ENCODE measurements around the gene RTEL1.
A peak's percentile ranks its signal among the peaks of the same experiment; 100 is the strongest.
"Not testable (repeated sequence)": the region's sequence is repeated elsewhere in the genome, so short reads cannot be mapped to it uniquely, and the experiment has no call there.

The RTEL1 gene

DNA sequence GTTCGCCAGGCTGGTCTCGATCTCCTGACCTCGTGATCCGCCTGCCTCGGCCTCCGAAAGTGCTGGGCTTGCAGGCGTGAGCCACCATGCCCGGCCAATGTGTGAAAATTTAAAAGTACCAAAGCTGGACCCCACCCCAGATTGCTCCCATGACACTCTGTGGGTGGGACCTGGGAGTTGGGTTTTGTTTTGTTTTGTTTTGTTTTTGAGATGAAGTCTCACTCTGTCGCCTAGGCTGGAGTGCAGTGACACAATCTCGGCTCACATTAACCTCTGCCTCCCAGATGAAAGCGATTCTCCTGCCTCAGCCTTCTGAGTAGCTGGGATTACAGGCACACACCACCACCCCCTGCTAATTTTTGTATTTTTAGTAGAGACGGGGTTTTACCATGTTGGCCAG, 13.6 kb downstream of the RTEL1 start:
- DNase-seq, result not testable (repeated sequence)

DNA sequence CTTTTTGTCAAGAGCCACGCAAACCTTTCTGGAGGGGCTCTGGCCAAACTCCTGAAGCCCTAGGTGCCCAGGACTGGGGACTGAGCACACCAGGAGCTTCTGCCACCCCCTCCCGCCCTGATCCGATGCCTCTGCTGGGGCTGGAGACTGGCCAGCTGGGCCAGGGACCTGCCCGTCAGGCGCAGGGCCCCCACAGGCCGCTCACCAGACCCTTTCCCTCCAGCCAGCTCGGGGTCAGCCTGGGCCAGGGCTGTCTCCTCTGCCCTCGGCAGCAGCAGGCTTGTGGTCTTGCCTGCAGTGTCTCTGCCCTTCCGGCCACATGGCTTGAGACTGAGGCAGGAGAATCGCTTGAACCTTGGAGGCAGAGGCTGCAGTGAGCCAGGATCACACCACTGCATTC, 14.6 kb downstream of the RTEL1 start:
- no peak for DNase-seq

DNA sequence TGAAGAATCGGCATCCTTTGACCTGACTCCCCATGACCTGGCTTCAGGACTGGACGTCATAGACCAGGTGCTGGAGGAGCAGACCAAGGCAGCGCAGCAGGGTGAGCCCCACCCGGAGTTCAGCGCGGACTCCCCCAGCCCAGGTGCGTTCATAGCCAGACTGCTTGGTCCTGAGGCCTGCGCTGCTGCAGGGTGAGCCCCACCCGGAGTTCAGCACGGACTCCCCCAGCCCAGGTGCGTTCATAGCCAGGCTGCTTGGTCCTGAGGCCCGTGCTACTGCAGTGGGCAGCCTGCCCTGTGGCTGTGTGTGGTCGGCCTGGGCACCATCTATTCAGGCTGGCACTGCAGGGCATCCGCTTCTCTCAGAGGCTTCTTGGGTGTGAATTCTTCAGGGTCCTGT, 15.8 kb downstream of the RTEL1 start:
- no peak for DNase-seq

DNA sequence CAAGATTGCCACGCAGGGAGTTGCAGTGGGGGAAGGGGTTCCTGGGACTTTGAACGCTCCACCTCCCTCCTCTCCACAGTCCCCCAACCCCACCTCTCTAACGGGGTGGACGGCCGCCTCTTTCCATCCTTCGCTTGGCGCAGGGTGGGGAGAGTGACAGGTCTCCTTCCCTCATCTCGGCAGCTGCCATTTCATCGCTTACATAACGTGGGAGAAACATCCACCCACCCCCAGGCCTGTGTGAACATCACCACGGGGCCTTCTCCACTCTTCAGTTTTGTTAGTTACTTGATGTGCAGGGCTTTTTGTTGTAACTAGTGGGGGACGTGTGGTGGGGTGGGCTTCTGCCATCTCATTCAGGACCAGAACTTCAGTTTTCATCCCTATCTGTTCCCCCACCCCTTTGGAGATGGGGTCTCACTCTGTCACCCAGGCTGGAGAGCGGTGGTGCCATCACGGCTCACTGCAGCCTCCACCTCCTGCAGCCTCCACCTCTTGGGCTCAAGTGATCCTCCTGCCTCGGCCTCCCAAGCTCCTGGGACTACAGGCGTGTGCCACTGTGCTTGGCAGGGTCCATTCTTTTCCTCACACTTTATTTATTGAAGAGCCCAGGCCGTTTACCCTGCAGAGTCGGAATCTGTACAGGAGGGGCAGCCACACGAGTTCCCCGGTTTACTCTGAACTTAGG, 17.7 kb downstream of the RTEL1 start:
- DNase-seq, result no peak

DNA sequence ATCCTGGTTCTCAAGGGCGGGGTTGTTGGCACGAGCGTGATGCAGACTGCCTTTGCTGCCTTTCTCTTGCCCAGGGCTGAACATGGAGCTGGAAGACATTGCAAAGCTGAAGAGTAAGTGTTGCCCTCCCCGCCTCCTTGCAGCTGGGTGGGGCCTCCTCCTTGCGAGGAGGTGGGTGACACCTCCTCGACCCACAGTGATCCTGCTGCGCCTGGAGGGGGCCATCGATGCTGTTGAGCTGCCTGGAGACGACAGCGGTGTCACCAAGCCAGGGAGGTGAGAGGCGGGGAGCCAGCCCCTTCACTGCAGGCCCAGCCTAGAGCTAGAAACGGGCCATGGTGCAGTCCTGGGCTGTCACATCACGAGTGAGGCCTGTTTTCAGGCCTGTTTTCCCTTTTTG, 20.0 kb downstream of the RTEL1 start:
- DNase-seq, result no peak

DNA sequence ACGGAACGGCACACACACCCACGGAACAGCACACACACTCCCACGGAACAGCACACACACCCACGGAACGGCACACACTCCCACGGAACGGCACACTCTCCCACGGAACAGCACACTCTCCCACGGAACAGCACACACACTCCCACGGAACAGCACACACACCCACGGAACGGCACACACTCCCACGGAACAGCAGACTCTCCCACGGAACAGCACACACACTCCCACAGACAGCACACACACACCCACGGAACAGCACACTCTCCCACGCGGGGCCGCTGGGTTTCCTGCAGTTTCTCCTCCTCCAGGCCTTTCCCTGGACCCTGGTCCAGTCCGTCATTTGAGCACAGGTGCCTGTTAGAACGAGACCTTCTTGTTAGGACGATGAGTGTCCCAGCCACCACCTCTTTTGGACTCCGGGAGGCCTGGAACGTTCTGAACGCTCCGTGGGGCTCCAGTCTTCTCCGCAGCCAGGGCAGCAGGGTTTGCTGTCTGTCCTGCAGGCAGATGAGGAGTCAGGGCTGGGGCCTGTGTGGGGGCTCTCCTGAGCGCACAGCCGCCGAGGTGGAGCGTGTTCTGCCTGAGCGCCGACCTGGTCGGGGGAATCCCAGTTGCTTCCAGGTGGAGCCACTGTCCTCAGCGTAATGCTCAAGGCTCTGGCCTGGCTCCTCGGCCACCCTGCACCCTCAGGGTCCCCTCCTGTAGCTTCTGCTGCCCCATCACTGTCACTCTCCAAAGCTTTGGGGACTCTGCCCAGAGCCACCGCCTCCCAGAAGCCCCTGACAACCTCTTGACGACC, 20.8 kb downstream of the RTEL1 start:
- no peak for DNase-seq

DNA sequence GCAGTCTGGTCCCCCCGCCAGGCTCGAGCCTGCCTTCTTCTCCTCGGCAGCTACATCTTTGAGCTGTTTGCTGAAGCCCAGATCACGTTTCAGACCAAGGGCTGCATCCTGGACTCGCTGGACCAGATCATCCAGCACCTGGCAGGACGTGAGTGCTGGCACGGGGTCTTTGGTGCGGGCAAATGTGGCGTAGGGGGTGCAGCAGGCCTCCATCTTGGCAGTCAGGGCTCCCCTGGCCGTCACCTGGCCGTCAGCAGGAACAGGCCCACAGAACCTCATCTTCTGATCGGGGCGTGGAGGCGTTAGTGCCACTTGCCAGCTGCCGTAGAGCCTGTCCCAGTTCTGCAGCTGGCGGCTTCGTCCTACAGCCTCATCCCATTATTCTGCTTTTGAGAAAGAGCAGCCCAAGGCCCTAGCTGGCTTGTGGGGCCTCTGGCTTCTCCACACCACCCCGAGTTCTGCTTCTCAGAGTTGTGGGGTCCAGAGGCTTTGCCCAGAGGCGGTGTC, 21.7 kb downstream of the RTEL1 start:
- DNase-seq, result no peak

DNA sequence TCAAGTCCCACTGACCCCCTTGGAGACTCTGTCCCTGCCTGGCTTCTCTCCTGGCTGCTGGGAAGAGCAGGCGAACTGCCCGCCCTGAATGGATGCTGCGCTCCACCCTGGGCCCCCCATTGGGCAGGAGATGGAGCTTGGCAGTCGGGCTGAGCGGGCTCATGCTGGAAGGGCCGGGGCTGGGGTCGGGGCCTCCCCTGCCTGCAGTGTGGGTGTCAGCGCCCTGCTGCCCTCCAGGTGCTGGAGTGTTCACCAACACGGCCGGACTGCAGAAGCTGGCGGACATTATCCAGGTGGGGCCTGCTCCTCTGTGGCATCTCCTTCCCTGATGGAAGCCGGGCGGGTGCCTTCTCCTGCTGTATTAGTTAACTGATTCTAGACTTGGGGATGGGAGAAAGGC, 22.3 kb downstream of the RTEL1 start:
- DNase-seq, result no peak

DNA sequence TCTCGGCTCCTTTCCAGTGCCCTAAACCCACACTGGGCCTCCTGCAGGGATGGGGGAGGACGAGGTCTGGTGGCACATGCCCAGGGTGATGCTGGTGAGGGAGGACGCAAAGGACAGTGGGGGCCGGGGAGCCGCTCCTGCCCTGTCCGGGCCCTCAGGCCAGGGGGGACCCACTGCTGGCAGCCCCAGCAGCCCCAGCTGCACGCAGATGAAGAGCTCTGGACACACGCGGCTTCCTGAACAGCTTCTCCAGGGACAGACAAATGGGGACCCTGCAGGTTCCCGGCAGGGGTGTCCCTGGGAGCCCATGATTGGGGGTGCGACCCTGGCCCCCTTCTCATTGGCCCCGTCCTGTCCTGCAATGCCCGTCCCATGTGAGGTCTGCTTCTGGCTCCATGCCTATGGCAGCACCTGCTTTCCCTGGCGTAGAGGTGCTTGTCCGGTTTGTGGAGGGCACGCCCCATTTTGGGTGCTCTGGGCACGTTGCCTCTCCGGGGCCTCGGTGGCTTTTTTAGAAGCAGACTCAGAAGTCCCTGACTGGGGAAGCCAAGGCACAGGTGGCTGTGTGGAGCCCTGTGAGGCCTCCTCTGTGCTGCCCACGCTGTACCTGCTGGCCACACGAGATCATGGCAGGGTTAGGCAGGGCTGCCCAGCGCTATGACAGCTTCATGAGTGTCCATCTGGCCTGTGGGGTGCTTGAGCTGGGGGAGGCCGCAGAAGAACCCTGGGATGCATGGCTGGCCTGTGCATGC, 22.9 kb downstream of the RTEL1 start:
- DNase-seq, result no peak

DNA sequence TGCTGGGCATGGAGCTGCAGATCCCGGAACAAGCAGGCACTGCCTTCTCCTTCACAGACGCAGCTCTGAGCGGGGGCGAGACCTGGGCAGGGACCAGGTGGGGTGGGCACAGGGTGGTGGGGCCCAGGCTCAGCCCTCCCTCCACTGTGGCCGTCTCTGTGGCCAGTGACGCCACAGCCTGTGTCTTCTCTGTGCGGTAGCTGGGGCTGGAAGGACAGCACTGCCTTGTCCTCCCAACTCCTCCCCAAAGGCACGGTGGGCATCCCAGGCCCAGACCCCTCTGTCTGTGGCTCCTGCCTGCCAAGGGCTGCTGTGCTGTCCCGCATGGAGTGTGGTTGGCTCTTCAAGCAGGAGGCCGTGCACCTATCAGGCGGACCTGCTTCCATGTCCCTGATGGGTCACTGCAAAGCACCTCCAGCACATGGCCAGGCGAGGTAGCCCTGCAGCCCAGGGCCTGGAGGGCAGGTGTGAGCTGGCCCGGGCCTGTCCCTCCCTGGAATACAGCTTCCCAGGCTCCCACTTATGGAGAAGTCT, 23.6 kb downstream of the RTEL1 start:
- no peak for DNase-seq

DNA sequence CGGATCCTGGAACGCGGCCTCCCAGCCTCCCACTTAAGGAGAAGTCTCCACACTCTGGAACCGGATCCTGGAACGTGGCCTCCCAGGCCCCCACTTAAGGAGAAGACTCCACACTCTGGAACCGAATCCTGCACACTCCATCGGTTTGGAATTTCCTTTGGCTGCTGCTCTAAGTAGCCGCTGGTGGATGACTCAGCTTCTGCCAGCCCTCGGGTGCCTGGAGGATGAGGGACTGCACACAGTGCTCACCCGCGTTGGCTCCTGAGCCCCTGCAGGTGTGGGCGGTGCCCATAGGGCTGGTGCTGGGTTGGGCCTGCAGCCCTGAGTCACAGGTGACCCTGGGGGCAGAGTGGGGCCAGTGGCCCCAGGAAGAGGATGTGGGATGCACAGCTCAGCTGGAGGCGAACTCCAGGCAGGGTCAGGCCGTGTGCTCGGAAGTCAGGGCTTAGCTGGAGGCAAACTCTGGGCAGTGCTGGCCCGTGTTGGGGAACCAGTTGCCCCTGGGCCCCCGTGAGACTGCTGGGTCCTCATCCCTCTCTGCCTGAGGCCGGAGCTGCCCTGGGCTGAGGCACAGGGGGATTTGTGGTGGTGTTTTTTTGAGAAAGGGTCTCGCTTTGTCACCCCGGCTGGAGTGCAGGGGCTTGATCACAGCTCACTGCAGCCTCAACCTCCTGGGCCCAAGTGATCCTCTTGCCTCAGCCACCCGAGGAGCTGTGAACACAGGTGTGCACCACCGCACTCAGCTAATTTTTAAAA, 24.4 kb downstream of the RTEL1 start:
- DNase-seq, result no peak

DNA sequence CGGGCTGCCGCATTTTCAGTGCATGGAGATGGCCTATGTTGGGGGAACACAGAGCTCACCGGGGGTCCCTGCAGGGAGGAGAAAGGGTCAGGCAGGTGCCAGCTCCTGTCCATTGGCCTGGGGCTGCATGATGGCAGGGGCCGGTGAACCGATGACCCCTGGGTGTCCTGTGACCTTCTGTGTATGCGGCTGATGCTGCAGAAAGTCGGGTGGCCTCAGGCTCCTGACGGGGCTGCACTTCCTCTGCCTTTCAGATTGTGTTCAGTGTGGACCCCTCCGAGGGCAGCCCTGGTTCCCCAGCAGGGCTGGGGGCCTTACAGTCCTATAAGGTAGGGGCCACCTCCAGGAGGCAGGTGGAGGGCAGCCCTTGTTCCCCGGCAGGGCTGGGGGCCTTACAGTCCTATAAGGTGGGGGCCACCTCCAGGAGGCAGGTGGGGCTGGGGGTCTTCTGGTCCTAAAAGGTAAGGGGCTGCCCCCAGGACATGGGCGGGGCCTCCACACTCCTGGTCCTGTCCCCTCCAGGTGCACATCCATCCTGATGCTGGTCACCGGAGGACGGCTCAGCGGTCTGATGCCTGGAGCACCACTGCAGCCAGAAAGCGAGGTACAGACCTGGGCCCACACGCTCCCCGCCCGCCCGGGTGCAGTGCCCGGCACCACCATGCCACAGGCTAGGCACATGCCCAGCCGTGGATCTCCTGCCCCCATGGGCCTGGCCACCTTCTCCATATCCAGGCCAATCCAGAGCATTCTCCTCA, 27.3 kb downstream of the RTEL1 start:
- DNase-seq, result no peak

DNA sequence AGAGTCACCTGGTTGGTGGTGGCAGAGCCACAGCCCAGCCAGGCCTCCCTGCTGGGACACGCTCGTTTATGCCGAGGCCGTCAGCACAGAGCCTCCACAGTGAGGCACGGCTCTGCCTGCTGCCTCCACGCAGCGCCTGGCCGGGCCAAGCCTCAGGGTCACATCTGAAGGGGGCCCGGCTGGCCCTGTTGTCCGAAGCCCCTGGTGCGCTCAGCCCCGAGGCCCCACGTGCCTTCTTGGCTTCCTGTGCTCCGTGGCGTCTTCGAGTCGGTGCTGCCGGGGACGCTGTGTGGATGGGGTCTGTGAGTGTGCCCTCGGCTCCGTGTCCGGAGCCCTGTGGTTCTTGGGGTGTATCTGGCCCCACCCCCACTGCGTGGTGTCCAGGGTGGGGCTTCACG, 28.0 kb downstream of the RTEL1 start:
- DNase-seq, result no peak

DNA sequence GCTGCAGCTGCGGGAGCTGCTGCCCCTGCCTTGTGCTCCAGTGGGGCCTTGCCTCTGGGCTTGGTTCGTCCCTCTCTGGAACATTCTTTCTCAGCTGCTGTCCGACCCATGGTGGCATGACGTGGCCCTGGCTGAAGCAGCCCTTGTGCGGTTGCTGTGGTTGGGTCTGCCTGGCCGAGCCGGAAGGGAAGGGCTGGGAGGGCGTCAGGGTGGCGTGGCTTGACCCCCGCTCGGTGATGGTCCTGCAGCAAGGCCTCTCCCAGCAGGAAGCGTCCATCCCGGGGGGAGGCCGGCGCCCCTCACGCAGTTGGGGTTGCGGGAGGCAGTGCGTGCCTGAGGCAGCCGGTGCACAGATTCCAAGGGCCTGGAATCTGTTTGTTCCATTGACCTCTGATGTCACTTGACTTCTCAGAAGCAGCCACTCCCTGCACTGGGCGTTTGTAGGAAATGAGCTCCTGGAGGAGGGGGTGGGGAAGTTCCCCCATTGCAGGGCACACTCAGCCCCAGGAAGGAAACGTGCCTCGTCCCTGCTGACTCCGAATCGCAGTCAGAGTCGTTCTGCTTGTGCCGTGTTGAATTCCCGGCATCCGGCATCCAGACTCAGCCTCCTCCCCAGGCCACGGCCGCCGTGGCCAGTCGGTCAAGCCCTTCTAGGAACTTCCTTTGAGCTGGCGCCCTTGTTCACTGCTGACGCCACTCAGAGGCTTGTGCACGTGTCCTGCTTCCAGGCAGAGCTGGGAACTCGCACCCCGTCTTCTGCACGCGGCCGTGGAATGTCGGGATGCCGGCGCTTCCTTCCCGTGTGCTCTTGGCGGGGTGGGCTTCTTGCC, 28.6 kb downstream of the RTEL1 start:
- peak; percentile 69 for DNase-seq

DNA sequence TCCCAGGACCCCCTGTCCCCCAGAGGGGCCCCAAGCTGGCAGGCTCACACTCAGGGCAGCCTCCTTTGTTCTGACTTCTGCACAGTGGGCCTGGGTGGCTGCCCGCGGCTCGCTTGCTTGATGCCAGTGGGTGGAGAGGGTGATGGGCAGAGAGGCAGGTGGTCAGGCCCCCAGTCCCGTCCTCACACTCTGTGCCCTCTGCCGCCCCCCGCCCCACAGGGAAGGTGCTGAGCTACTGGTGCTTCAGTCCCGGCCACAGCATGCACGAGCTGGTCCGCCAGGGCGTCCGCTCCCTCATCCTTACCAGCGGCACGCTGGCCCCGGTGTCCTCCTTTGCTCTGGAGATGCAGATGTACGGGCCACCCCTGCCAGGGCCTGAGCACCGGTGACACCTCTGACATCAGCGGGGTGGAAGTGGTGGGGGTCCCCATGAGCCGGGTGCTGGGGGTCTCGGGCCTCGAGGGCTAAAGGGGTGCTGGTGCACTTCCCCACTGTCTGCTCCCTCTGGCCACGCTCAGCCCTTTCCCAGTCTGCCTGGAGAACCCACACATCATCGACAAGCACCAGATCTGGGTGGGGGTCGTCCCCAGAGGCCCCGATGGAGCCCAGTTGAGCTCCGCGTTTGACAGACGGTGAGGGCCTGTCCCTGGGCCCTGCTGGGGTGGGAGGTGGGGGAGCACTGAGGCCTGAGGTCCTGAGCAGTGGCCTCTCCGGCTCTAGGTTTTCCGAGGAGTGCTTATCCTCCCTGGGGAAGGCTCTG, 29.5 kb downstream of the RTEL1 start:
- no peak for DNase-seq

DNA sequence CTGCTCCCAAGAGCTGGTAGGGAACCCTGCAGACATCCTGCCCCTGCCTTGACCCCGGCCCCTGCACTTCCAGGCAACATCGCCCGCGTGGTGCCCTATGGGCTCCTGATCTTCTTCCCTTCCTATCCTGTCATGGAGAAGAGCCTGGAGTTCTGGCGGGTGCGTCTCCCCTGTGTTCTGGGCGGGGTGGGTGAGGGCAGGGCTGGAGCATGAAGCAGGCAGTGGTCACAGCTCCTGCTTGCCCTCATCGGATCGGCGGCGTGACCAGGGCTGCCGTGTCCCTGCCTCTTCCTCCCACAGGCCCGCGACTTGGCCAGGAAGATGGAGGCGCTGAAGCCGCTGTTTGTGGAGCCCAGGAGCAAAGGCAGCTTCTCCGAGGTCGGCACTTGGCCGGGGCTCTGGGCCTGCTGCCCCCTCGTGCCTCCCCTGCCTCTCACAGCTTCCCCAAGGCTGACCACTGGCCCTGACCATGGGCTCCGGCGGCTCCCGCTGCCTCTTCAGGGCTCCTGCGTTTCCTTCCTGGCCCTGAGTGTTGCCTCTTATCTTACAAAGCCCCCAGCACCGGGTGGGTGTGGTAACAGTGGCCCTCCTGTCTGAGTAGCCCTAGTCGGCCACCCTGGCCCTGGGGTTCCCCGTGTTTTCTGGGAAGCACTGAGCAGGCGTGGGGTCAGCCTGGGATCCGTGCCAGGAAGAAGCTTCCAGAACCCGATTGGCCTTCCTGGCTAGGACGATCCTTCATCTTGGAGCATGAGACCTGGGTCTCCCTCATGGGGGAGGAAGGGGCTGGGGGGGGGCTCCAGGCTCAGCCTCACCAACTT, 30.3 kb downstream of the RTEL1 start:
- DNase-seq, result no peak

DNA sequence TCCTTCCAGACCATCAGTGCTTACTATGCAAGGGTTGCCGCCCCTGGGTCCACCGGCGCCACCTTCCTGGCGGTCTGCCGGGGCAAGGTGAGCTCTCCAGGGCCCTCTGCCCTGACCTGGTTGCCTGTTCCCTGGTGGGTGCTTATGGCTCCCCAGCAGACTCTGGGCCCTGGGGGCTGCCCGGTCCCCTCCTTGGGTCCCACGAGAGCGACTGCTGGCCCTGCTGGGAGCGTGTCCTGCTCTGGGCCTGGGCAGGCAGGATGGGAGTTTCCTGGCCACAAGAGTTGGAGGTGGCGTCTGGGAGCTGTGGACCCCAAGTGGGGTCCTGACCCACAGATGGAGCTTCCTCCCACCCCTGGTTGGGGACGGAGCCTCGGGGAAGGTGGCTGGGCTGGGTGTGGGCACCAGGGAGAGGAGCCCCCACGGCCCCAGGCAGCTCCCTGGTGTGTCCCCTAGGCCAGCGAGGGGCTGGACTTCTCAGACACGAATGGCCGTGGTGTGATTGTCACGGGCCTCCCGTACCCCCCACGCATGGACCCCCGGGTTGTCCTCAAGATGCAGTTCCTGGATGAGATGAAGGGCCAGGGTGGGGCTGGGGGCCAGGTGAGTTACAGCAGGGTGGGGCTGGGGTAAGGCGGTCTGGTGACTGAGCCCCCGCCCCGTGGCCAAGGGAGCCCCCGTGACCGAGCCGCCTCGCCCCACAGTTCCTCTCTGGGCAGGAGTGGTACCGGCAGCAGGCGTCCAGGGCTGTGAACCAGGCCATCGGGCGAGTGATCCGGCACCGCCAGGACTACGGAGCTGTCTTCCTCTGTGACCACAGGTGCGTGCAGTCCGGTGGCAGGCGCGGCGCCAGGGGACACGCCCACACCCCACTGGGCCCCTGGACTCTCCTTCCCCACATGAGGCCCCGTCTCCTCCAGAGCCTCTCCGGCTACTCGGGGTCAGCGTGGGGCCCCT, 31.2 kb downstream of the RTEL1 start:
- DNase-seq, result no peak
